ENCODE data around the gene SRPX2. TPM values are rescaled to one million over a fixed set of nuclear protein-coding genes. Genes with fewer than 3 reads are reported as not detected.

The SRPX2 gene
- total and polyA plus RNA-seq, 12 donors: 9.0 to 73.3 (median 17.9) TPM

DNA sequence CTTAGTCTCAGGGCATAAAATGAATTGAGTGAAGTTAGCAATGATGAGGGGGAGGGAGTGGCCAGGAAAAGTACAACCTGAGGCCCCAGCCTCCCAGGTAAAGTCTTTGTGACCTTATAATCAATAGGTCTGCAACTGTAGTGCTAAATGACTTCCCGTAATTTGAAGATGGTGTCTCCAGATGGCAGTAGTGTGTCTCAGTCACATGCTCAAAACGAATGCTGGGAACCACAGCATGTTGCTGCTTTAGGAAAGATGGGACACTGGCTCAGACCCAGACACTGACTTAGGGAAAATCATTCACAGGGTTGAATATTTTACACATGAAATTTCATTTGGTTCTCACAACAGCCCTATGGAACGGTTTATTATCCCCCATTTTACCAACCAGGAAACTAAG is 10.3 kb downstream of the SRPX2 start:
- Histone ChIP-seq H3K9me3 (replicated peaks in 1 of 3) (no peaks in the 10 kb centered on the region), H3K27ac (no peak overlapping the region), H3K27me3 (peaks cover 11% of the 10 kb centered on the region), H3K4me3 (no peak overlapping the region), H3K4me1 (replicated peaks in 1 of 2) (no peaks in the 10 kb centered on the region), H3K36me3 (replicated peaks in 1 of 2) (no peaks in the 10 kb centered on the region)
- intact Hi-C loops (cut with DNase I): no loop called here
- no peak for DNase-seq
- WGBS, 4 donors: 28 to 41% (median 36%) methylated on average over 2 to 3 of the region's 3 CpGs
- no peak for TF ChIP-seq POLR2A (IDR thresholded peaks at IDR 0.05)
- TF ChIP-seq, protein P1, sequence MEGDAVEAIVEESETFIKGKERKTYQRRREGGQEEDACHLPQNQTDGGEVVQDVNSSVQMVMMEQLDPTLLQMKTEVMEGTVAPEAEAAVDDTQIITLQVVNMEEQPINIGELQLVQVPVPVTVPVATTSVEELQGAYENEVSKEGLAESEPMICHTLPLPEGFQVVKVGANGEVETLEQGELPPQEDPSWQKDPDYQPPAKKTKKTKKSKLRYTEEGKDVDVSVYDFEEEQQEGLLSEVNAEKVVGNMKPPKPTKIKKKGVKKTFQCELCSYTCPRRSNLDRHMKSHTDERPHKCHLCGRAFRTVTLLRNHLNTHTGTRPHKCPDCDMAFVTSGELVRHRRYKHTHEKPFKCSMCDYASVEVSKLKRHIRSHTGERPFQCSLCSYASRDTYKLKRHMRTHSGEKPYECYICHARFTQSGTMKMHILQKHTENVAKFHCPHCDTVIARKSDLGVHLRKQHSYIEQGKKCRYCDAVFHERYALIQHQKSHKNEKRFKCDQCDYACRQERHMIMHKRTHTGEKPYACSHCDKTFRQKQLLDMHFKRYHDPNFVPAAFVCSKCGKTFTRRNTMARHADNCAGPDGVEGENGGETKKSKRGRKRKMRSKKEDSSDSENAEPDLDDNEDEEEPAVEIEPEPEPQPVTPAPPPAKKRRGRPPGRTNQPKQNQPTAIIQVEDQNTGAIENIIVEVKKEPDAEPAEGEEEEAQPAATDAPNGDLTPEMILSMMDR (IDR thresholded peaks at IDR 0.05): no peak

DNA sequence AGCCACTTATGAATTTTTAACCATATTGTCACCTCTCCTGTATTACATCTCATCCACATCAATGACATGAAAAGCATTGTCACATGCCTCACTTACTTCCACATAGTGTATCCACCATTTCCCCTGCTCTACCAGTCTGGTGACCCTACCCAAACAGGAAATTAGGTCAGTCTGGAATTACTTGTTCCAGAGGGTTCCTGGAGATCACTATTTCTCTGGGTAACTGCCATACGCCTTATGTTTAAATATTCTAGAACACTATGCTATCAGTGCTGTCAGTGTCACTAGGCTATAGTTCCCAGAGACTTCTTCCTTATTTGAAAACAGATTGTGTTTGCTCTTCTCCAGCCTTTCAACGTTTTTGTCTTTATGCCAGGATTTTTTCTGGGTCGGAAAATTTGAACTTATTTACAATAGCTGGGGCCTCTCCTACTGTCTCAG is 15.0 kb downstream of the SRPX2 start:
- Histone ChIP-seq H3K27ac (no peak overlapping the region), H3K9me3 (replicated peaks in 1 of 3) (no peaks in the 10 kb centered on the region), H3K27me3 (peaks cover 25% of the 10 kb centered on the region), H3K36me3 (replicated peaks in 1 of 2) (no peaks in the 10 kb centered on the region), H3K4me3 (no peak overlapping the region), H3K4me1 (replicated peaks in 1 of 2) (no peaks in the 10 kb centered on the region)
- intact Hi-C loops (cut with DNase I): no loop called here
- DNase-seq: no peak
- TF ChIP-seq, protein P1 (IDR thresholded peaks at IDR 0.05): no peak
- no peak for TF ChIP-seq POLR2A (IDR thresholded peaks at IDR 0.05)
- 34 to 44% (median 35%) methylated on average over 3 of the region's 3 CpGs for WGBS, 4 donors

DNA sequence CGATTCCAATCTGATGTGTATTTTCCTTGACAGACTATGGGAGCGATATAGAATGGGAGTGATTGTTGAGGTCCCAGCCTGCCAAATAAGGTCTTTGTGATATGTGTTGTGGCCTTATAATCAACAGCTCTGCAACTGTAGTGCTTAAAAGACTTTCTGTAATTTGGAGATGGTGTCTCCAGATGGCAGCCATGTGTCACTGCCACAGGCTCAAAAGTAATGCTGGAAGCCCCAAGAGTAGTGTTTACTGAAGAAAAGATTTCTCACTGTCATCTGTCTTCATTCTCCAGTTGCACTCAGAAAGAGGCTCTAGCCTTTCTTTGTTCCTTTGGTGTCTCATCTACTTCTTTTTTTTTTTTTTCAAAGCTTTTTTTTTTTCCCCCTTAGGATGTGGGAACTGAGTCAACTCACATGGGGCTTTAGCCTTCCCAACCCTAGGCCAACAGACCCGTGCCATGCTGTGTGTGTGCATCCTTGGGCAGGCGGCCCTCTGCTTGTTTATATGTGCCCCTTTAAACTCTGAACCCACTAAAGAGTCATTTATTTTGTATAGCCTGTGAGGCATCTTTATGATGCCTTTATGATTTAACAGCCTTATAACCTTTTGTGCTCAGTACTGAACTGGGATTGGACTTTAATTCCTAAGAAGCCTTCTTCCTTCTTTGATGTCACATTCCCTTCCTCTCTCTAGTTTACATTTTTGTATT is 15.6 kb downstream of the SRPX2 start:
- Histone ChIP-seq H3K27ac (no peak overlapping the region), H3K9me3 (replicated peaks in 1 of 3) (no peaks in the 10 kb centered on the region), H3K27me3 (peaks cover 26% of the 10 kb centered on the region), H3K36me3 (replicated peaks in 1 of 2) (no peaks in the 10 kb centered on the region), H3K4me3 (no peak overlapping the region), H3K4me1 (replicated peaks in 1 of 2) (no peaks in the 10 kb centered on the region)
- 70 to 88% (median 75%) methylated on average over 4 of the region's 4 CpGs for WGBS, 4 donors
- intact Hi-C loops (cut with DNase I): no loop called here
- DNase-seq: no peak
- no peak for TF ChIP-seq POLR2A (IDR thresholded peaks at IDR 0.05)
- TF ChIP-seq, protein P1 (IDR thresholded peaks at IDR 0.05): no peak

DNA sequence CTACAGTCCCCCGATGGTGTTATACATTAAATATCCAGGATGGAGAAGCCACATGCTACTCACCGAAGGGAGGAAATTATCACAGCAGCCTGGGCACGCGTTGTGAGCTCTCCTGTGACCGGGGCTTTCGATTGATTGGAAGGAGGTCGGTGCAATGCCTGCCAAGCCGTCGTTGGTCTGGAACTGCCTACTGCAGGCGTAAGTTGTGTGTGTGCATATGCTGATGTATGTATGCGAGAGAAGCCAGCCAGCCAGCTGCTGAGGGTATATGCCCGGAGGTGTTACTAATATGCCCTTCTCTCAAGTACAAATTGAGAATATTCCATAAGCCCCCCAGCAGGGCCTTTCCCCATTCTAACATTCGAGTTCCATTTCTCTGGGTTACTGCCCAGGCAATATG is 18.2 kb downstream of the SRPX2 start:
- TF ChIP-seq, protein P1 (IDR thresholded peaks at IDR 0.05): no peak
- TF ChIP-seq POLR2A (IDR thresholded peaks at IDR 0.05): no peak
- intact Hi-C loops (cut with DNase I): no loop called here

More for the DNA sequence above, 18.2 kb downstream of the SRPX2 start:
- Histone ChIP-seq H3K27me3 (peaks cover 33% of the 10 kb centered on the region), H3K9me3 (replicated peaks in 1 of 3) (no peaks in the 10 kb centered on the region), H3K4me1 (replicated peaks in 1 of 2) (no peaks in the 10 kb centered on the region), H3K4me3 (no peak overlapping the region), H3K27ac (no peak overlapping the region), H3K36me3 (replicated peaks in 1 of 2) (no peaks in the 10 kb centered on the region)
- DNase-seq: no peak
- 81 to 92% (median 87%) methylated on average over 8 to 13 of the region's 13 CpGs for WGBS, 4 donors
